GM19193 (cell line): ENCODE results near the gene MARVELD1.

Source experiments
- POLR2A ChIP-seq: IDR thresholded peaks from 4 replicates; pipeline ENCODE4 v1.6.1; 2011; ENCODE audit not compliant: insufficient read depth, insufficient read length; ENCODE audit errors: extremely low read depth

Gene MARVELD1

DNA sequence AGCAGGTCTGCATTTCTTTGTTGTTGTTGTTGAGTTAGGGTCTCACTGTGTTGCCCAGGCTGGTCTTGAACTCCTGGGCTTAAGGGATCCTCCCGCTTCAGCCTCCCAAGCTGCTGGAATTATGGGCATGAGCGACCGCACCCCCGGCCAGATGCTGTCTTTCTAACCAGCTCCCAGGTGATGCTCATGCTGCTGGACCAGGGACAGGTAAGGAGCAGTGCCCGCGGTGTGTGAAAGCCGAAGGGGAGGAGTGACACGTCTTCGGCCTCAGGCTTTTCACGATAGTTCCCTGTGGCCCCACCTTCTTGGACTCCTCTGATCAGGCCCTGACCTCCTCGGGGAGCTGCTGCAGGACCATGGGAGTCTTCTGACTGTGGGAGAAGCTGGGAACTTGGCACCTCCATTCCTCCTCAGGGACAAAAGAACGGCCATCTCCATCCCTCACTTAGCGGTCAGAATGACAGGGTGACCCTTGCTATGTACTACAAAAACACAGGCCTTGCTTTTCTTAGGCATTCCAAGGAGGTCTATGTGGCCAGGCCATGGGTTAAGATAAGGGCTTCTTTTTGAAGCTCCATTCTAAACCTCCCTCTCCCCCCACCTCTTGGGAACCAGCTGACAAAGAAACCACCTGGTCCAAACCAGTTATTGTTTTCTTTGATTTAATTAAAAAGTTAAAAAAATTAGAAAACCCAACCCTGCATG is 52.7 kb downstream of the MARVELD1 start:
- no peak for TF ChIP-seq POLR2A

DNA sequence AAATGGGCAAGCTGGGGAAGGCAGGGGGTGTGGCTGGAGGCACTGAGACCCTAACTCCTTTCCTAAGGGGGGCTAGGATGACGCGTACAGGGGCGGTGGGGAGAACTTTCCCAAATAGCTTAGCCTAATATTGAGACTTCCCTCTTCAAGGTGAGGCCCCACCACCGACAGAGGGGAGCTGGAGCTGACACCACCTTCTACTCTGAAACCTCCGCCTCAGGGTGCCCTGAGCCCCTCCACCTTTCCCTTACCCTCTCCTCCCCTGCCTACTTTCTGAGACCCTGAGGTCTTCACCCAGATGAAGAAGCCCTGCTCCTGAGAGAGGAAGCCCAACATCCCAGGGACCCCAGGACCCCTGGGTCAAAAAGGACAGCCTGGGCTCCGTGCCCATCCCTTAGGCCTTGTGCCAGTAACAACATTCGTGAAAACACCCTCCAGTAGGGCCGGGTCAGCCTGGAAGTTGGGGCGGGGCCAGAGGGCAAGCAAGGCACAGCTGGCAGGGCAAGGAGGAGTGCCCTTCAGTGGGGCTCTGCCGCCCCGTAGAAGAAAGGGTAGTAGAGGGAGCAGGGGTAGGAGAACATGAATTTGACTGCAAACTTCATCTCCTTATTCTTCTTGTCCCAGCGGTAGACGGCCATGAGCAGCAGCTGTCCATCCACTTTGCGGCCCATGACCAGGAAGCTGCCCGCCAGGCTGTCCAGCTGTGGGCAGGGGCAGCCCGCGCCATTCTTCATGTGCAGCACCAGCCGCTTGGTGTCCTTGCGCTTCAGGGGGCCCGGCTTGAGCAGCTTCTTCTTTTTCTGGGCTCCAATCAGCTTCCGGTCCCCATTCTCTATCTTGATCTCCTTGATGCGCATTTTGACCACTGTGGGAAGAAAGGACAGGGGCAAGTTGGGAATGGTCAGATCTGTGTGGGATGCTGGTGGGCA is 53.7 kb downstream of the MARVELD1 start:
- TF ChIP-seq POLR2A: no peak
